GM18526 (cell line): ENCODE data around the gene BRD4.

Source experiments
- POLR2A ChIP-seq: IDR thresholded peaks from 3 replicates; pipeline ENCODE4 v1.6.1; 2011; ENCODE audit not compliant: insufficient read length; ENCODE audit errors: extremely low read depth

BRD4 gene

GRCh38 chr19:15298847-15299567, 33.3 kb downstream of the BRD4 start:
- no peak for TF ChIP-seq POLR2A

- TF ChIP-seq POLR2A = no peak
Measured at GRCh38 chr19:15297416-15298224, 34.7 kb downstream of the BRD4 start.

GRCh38 chr19:15296841-15297415, 35.4 kb downstream of the BRD4 start:
- TF ChIP-seq POLR2A = no peak

GRCh38 chr19:15296353-15296752, 36.0 kb downstream of the BRD4 start:
- no peak for TF ChIP-seq POLR2A

GRCh38 chr19:15294561-15294990, 37.8 kb downstream of the BRD4 start:
- no peak for TF ChIP-seq POLR2A

GRCh38 chr19:15293781-15294491, 38.4 kb downstream of the BRD4 start:
- no peak for TF ChIP-seq POLR2A

GRCh38 chr19:15292847-15293582, 39.3 kb downstream of the BRD4 start:
- TF ChIP-seq POLR2A = no peak

- no peak for TF ChIP-seq POLR2A
Measured at GRCh38 chr19:15292140-15292539, 40.2 kb downstream of the BRD4 start.

GRCh38 chr19:15291548-15292021, 40.8 kb downstream of the BRD4 start:
- TF ChIP-seq POLR2A = no peak

GRCh38 chr19:15291089-15291488, 41.2 kb downstream of the BRD4 start:
- no peak for TF ChIP-seq POLR2A

- TF ChIP-seq POLR2A = no peak
Measured at GRCh38 chr19:15290166-15290565, 42.2 kb downstream of the BRD4 start.

GRCh38 chr19:15289673-15290072, 42.7 kb downstream of the BRD4 start:
- TF ChIP-seq POLR2A = no peak

GRCh38 chr19:15288146-15288963, 44.0 kb downstream of the BRD4 start:
- no peak for TF ChIP-seq POLR2A

- TF ChIP-seq POLR2A = no peak
Measured at GRCh38 chr19:15287496-15287895, 44.8 kb downstream of the BRD4 start.
